Uterus (tissue), 4 donors: ENCODE results near the gene SLAMF6. TPM values are rescaled to one million over a fixed set of nuclear protein-coding genes. Genes with fewer than 3 reads are reported as not detected.

Experiments
- DNase-seq, 2 donors: peaks; one replicate each; pipeline ENCODE4 v3.0.0-alpha.2; 2019 to 2020
- H3K27ac ChIP-seq, 2 donors: fragments of 200-600 bp; sonication (generic); 1 replicate in 1 of 2; 2 replicates in 1 of 2; pipeline ENCODE4 v1.5.1; 2016 to 2018
- H3K27me3 ChIP-seq, 2 donors: fragments of 200-600 bp; sonication (generic); one replicate each; pipeline ENCODE4 v1.5.1; 2018 to 2019; ENCODE audit warnings: control low read depth in 1 of 2
- H3K36me3 ChIP-seq, 2 donors: fragments of 200-600 bp; sonication (generic); one replicate each; pipeline ENCODE4 v1.5.1; 2019; ENCODE audit warnings: control low read depth in 1 of 2
- H3K4me1 ChIP-seq, 2 donors: fragments of 200-600 bp; sonication (generic); one replicate each; pipeline ENCODE4 v1.5.1; 2018 to 2019; ENCODE audit warnings: control low read depth in 1 of 2
- H3K4me3 ChIP-seq, 2 donors: fragments of 200-600 bp; sonication (generic); 1 replicate in 1 of 2; 2 replicates in 1 of 2; pipeline ENCODE4 v1.5.1; 2018 to 2019; ENCODE audit warnings: mild to moderate bottlenecking in 1 of 2
- H3K9me3 ChIP-seq, 2 donors: fragments of 200-600 bp; sonication (generic); one replicate each; pipeline ENCODE4 v1.5.1; 2019; ENCODE audit warnings: control low read depth in 1 of 2
- POLR2A ChIP-seq, 2 donors: fragments of 450-650 bp; IDR thresholded peaks; one replicate each; pipeline ENCODE4 v1.6.1; 2016; ENCODE audit warnings: antibody characterized with exemption in 2 of 2, mild to moderate bottlenecking in 1 of 2, moderate library complexity in 1 of 2
- intact Hi-C: fragments of 100-400 bp; cut with DNase I; formaldehyde crosslinking; loops from one replicate; pipeline ENCODE4 v1.15.1; 2023; ENCODE audit warnings: low total_unique reads
- total RNA-seq, 4 donors: library from RNA; depleted of rRNA in 3 of 4; stranded (reverse); fragments of >200 nt in 3 of 4; gene quantifications; one replicate each; pipeline versions ENCODE4 v1.1.0 to v1.2.4, GENCODE V29; 2014 to 2023
- TF ChIP-seq, protein P1 (sequence below), 4 experiments: fragments of 200-600 bp in 2 of 4; fragments of 450-650 bp in 2 of 4; sonication (generic) in 2 of 4; IDR thresholded peaks; one replicate each; pipeline ENCODE4 v1.5.1; 2016 to 2019; ENCODE audit warnings: antibody characterized with exemption in 4 of 4, mild to moderate bottlenecking in 2 of 4, moderate library complexity in 1 of 4
- donor health status: DM: yes; HTN: yes; CAD: no.

The SLAMF6 gene
- total RNA-seq, 4 donors from 2014 or later: under 0.01 to 3.8 (median 0.65) TPM

DNA sequence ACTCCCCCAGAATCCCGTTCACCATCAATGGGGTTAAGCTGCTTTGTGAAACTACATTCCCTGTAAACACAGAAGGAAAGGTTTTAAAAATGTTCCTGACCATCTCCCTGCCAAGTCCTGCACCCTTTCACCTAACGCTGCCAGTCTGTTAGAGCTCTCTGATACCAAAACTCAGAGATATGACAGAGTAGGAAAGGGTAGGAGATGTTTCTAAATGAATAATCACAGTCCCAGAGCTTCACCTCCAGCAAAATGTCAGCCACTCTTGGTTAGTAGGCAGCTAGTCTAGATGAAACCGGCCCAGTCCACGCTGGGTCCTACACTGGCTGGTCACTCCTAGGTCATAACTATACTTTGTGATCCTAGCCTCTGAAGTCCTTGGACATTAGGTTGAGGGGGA, 26.7 kb downstream of the SLAMF6 start:
- Histone ChIP-seq H3K4me1 (no peaks in the 10 kb centered on the region), H3K4me3 (no peak overlapping the region), H3K9me3 (no peaks in the 10 kb centered on the region), H3K27ac (no peak overlapping the region), H3K27me3 (no peaks in the 10 kb centered on the region), H3K36me3 (no peaks in the 10 kb centered on the region)
- DNase-seq: no peak
- intact Hi-C loops: no loop called here
- no peak for TF ChIP-seq POLR2A (IDR thresholded peaks at IDR 0.05)
- TF ChIP-seq, protein P1, sequence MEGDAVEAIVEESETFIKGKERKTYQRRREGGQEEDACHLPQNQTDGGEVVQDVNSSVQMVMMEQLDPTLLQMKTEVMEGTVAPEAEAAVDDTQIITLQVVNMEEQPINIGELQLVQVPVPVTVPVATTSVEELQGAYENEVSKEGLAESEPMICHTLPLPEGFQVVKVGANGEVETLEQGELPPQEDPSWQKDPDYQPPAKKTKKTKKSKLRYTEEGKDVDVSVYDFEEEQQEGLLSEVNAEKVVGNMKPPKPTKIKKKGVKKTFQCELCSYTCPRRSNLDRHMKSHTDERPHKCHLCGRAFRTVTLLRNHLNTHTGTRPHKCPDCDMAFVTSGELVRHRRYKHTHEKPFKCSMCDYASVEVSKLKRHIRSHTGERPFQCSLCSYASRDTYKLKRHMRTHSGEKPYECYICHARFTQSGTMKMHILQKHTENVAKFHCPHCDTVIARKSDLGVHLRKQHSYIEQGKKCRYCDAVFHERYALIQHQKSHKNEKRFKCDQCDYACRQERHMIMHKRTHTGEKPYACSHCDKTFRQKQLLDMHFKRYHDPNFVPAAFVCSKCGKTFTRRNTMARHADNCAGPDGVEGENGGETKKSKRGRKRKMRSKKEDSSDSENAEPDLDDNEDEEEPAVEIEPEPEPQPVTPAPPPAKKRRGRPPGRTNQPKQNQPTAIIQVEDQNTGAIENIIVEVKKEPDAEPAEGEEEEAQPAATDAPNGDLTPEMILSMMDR (IDR thresholded peaks at IDR 0.05): no peak

DNA sequence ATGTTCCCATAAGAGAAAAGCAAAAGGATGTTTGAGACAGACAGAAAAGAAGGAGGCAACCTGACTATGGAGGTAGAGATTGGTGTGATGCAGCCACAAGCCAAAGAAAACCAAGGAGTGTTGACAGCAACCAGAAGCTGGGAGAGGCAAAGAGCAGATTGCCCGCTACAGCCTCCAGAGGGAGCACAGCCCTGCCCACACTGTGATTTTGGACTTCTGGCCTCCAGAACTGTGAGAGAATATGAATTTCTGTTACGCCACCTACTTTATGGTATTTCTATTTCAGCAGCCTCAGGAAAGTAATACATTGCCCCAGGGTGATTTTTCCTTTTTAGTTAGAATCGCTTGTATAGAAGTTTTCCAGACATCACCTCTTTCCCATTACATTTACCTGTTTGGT, 28.4 kb downstream of the SLAMF6 start:
- no peak overlapping the region for H3K27ac ChIP-seq
- TF ChIP-seq, protein P1 (IDR thresholded peaks at IDR 0.05): no peak
- no peak for TF ChIP-seq POLR2A (IDR thresholded peaks at IDR 0.05)
- no peaks in the 10 kb centered on the region for H3K4me1 ChIP-seq
- H3K9me3 ChIP-seq: no peaks in the 10 kb centered on the region
- intact Hi-C loops: no loop called here
- no peaks in the 10 kb centered on the region for H3K27me3 ChIP-seq
- no peaks in the 10 kb centered on the region for H3K36me3 ChIP-seq
- no peak overlapping the region for H3K4me3 ChIP-seq
- DNase-seq: no peak

DNA sequence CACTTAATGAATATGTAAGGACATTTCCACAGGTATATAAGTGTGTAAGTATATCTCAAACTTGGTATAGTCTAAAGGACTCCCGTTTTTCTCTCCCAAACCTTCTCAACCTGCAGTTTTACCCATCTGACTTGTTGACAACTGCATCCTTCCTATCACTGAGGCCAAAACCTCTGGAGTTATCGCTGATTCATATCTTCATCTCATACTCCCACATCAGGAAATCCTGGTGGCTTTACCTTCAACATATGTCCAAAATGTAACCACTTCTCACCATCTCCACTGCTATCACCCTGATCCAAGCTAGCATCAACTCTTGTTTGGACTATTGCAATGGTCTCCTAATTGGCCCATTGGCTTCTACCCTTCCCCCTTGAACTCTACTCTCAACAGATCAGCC, 30.4 kb downstream of the SLAMF6 start:
- intact Hi-C loops: no loop called here
- TF ChIP-seq POLR2A (IDR thresholded peaks at IDR 0.05): no peak
- TF ChIP-seq, protein P1 (IDR thresholded peaks at IDR 0.05): no peak
- no peak for DNase-seq
- Histone ChIP-seq H3K27ac (no peak overlapping the region), H3K9me3 (no peaks in the 10 kb centered on the region), H3K4me1 (no peaks in the 10 kb centered on the region), H3K4me3 (no peak overlapping the region), H3K36me3 (no peaks in the 10 kb centered on the region), H3K27me3 (no peaks in the 10 kb centered on the region)

DNA sequence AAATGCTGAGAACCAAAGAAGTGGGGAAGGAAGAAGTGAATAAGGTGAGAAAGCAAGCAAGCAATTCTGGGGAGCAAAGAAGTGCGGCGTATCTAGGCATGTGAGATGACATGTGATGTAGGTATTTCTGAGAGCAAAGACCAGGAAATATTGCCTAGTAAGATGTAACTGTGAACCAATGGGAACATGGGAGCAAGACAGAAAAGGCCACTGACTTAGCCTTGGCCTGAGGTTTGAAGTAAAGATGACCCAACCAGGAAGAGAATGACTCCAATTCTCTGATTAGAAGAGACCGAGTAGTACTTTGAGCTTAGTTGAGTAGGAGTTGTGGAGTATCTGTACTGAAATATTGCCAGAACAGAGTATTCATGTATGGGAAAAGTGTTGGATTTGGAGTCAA, 31.1 kb downstream of the SLAMF6 start:
- no peaks in the 10 kb centered on the region for H3K27me3 ChIP-seq
- TF ChIP-seq, protein P1 (IDR thresholded peaks at IDR 0.05): no peak
- no peak for TF ChIP-seq POLR2A (IDR thresholded peaks at IDR 0.05)
- H3K4me3 ChIP-seq: no peak overlapping the region
- no peak overlapping the region for H3K27ac ChIP-seq
- no peaks in the 10 kb centered on the region for H3K36me3 ChIP-seq
- H3K9me3 ChIP-seq: no peaks in the 10 kb centered on the region
- DNase-seq: no peak
- intact Hi-C loops: no loop called here
- H3K4me1 ChIP-seq: no peaks in the 10 kb centered on the region

DNA sequence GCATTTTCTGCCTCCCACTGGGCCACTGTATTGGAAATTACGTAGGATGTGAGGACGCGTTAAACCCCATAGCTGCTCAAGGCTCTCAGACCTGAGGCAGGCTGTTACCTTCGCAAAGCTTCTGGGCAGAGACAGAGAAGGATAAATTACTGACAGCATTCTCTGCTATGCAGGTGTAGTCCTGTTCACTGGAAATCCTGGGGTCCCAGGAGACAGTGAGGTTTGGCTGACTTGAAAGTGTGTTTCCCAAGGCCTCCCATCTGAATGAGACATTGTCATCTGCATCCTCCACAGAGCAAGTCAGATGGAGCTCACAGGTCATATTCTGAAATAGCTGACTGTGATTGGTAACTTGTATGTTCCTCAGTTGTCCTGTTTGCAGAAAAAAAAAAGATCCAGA, 32.0 kb downstream of the SLAMF6 start:
- intact Hi-C loops: no loop called here
- H3K4me1 ChIP-seq: no peaks in the 10 kb centered on the region
- H3K27me3 ChIP-seq: no peaks in the 10 kb centered on the region
- H3K4me3 ChIP-seq: no peak overlapping the region
- H3K36me3 ChIP-seq: no peaks in the 10 kb centered on the region
- no peak overlapping the region for H3K27ac ChIP-seq
- H3K9me3 ChIP-seq: no peaks in the 10 kb centered on the region
- DNase-seq: no peak
- TF ChIP-seq, protein P1 (IDR thresholded peaks at IDR 0.05): no peak
- no peak for TF ChIP-seq POLR2A (IDR thresholded peaks at IDR 0.05)
